ENCODE measurements around the gene RARB. TPM values are rescaled to one million over a fixed set of nuclear protein-coding genes. Genes with fewer than 3 reads are reported as not detected.

The RARB gene
- total and polyA plus RNA-seq, 2 of the 13 experiments (the other 11 are each of a cell fraction or from before 2014, with no cell fraction given) = 0.16 TPM; not detected in 1

DNA sequence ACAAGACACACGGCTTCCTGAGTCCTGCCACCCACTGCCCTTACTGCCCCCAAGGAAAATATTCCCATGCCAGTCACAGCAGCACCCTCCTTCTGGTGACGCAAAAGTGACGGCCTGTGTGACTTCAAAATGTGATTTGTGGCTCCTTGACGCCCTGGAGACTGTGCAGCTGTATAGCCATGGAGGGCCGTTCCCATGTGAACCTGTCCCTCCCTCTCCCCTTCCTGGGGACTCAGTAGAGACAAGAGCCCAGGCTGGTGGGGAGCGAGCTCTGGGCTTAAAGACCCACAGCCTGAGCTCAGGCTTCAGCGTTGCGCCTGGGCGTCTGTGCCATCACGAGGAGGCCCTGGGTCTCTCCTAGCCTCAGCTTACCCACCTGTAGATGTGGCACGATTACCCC is 158.5 kb downstream of the RARB start:
- FAIRE-seq = no peak
- no peak for ATAC-seq
- H4K20me1 ChIP-seq (ENCODE audit: insufficient read depth, low read length) = no peaks in the 10 kb centered on the region
- in situ Hi-C loops (cut with HindIII; ENCODE audit: extremely low pct_ligation_motif_present, low pct_unique_long_range_greater_than_20kb) = loop anchor here (10.0 kb wide), 1 partner anchor 162 kb away; the partner anchor contains the start of gene RARB
- H3K27me3 ChIP-seq (ENCODE audit: control insufficient read depth in 1 of 2, insufficient read depth in 2 of 2, low read length in 2 of 2) = no peaks in the 10 kb centered on the region
- POLR2A ChIA-PET = no interaction called here
- no peak for DNase-seq (ENCODE audit: low spot score)
- no peaks in the 10 kb centered on the region for H3K79me2 ChIP-seq (ENCODE audit: insufficient read depth, low read length)
- H2AFZ ChIP-seq (ENCODE audit: low read length) = no peak overlapping the region
- H3K4me1 ChIP-seq (ENCODE audit: insufficient read depth, low read length) = peaks cover 22% of the 10 kb centered on the region
- BruUV-seq (replicated peaks) = no TSS peak
- H3K9ac ChIP-seq (ENCODE audit: insufficient read depth, low read depth, low read length) = no peak overlapping the region
- intact Hi-C loops (cut with micrococcal nuclease; ENCODE audit: unreplicated experiment) = no loop called here
- H3K4me2 ChIP-seq (ENCODE audit: low read depth, low read length) = no peak overlapping the region
- CTCF ChIA-PET (ENCODE audit: low intra/inter-chr PET ratio, low total read pairs) = no interaction called here
- WGBS (ENCODE audit: low lambda C conversion rate) = 64% methylated on average over 5 of the region's 11 CpGs
- no peaks in the 10 kb centered on the region for H3K9me3 ChIP-seq (ENCODE audit: low read length)
- no peaks in the 10 kb centered on the region for H3K36me3 ChIP-seq (replicated peaks in 1 of 2; ENCODE audit: control insufficient read depth in 1 of 2, insufficient read depth in 2 of 2, low read length in 2 of 2)
- H3K27ac ChIP-seq (ENCODE audit: extremely low read length, insufficient read depth, low read length) = no peak overlapping the region
- no peak overlapping the region for H3K4me3 ChIP-seq (replicated peaks in 1 of 3; ENCODE audit: insufficient read depth in 1 of 3, low read depth in 2 of 3, low read length in 3 of 3)
- TF ChIP-seq ZNF570 (CRISPR knock-in tag; IDR thresholded peaks at IDR 0.05; ENCODE audit: borderline replicate concordance) (no peak), NFE2 (CRISPR knock-in tag; IDR thresholded peaks at IDR 0.05) (no peak), ZNF296 (CRISPR knock-in tag; conservative IDR thresholded peaks at IDR 0.05) (no peak), RELA (CRISPR knock-in tag; IDR thresholded peaks at IDR 0.05) (no peak), IRX3 (CRISPR knock-in tag; IDR thresholded peaks at IDR 0.05; ENCODE audit: borderline replicate concordance, low read depth) (no peak), ZSCAN22 (CRISPR knock-in tag; IDR thresholded peaks at IDR 0.05) (no peak), KLF13 (CRISPR knock-in tag; IDR thresholded peaks at IDR 0.05) (no peak), SAP130 (CRISPR knock-in tag; IDR thresholded peaks at IDR 0.05; ENCODE audit: low read depth) (no peak), ZNF354B (CRISPR knock-in tag; IDR thresholded peaks at IDR 0.05) (no peak), HDAC1 (CRISPR knock-in tag; IDR thresholded peaks at IDR 0.05) (no peak)
- TF ChIP-seq, protein P1, sequence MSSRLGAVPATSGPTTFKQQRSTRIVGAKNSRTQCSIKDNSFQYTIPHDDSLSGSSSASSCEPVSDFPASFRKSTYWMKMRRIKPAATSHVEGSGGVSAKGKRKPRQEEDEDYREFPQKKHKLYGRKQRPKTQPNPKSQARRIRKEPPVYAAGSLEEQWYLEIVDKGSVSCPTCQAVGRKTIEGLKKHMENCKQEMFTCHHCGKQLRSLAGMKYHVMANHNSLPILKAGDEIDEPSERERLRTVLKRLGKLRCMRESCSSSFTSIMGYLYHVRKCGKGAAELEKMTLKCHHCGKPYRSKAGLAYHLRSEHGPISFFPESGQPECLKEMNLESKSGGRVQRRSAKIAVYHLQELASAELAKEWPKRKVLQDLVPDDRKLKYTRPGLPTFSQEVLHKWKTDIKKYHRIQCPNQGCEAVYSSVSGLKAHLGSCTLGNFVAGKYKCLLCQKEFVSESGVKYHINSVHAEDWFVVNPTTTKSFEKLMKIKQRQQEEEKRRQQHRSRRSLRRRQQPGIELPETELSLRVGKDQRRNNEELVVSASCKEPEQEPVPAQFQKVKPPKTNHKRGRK (CRISPR knock-in tag; IDR thresholded peaks at IDR 0.05) = no peak
- TF ChIP-seq, protein P2, sequence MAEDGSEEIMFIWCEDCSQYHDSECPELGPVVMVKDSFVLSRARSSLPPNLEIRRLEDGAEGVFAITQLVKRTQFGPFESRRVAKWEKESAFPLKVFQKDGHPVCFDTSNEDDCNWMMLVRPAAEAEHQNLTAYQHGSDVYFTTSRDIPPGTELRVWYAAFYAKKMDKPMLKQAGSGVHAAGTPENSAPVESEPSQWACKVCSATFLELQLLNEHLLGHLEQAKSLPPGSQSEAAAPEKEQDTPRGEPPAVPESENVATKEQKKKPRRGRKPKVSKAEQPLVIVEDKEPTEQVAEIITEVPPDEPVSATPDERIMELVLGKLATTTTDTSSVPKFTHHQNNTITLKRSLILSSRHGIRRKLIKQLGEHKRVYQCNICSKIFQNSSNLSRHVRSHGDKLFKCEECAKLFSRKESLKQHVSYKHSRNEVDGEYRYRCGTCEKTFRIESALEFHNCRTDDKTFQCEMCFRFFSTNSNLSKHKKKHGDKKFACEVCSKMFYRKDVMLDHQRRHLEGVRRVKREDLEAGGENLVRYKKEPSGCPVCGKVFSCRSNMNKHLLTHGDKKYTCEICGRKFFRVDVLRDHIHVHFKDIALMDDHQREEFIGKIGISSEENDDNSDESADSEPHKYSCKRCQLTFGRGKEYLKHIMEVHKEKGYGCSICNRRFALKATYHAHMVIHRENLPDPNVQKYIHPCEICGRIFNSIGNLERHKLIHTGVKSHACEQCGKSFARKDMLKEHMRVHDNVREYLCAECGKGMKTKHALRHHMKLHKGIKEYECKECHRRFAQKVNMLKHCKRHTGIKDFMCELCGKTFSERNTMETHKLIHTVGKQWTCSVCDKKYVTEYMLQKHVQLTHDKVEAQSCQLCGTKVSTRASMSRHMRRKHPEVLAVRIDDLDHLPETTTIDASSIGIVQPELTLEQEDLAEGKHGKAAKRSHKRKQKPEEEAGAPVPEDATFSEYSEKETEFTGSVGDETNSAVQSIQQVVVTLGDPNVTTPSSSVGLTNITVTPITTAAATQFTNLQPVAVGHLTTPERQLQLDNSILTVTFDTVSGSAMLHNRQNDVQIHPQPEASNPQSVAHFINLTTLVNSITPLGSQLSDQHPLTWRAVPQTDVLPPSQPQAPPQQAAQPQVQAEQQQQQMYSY (CRISPR knock-in tag; IDR thresholded peaks at IDR 0.05) = no peak
- TF ChIP-seq, protein P3, sequence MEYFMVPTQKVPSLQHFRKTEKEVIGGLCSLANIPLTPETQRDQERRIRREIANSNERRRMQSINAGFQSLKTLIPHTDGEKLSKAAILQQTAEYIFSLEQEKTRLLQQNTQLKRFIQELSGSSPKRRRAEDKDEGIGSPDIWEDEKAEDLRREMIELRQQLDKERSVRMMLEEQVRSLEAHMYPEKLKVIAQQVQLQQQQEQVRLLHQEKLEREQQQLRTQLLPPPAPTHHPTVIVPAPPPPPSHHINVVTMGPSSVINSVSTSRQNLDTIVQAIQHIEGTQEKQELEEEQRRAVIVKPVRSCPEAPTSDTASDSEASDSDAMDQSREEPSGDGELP (IDR thresholded peaks at IDR 0.05; ENCODE audit: borderline replicate concordance, low read depth) = no peak
- TF ChIP-seq, protein P4, sequence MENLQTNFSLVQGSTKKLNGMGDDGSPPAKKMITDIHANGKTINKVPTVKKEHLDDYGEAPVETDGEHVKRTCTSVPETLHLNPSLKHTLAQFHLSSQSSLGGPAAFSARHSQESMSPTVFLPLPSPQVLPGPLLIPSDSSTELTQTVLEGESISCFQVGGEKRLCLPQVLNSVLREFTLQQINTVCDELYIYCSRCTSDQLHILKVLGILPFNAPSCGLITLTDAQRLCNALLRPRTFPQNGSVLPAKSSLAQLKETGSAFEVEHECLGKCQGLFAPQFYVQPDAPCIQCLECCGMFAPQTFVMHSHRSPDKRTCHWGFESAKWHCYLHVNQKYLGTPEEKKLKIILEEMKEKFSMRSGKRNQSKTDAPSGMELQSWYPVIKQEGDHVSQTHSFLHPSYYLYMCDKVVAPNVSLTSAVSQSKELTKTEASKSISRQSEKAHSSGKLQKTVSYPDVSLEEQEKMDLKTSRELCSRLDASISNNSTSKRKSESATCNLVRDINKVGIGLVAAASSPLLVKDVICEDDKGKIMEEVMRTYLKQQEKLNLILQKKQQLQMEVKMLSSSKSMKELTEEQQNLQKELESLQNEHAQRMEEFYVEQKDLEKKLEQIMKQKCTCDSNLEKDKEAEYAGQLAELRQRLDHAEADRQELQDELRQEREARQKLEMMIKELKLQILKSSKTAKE (CRISPR knock-in tag; IDR thresholded peaks at IDR 0.05; ENCODE audit: borderline replicate concordance) = no peak
- TF ChIP-seq, protein P5, sequence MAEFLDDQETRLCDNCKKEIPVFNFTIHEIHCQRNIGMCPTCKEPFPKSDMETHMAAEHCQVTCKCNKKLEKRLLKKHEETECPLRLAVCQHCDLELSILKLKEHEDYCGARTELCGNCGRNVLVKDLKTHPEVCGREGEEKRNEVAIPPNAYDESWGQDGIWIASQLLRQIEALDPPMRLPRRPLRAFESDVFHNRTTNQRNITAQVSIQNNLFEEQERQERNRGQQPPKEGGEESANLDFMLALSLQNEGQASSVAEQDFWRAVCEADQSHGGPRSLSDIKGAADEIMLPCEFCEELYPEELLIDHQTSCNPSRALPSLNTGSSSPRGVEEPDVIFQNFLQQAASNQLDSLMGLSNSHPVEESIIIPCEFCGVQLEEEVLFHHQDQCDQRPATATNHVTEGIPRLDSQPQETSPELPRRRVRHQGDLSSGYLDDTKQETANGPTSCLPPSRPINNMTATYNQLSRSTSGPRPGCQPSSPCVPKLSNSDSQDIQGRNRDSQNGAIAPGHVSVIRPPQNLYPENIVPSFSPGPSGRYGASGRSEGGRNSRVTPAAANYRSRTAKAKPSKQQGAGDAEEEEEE (CRISPR knock-in tag; IDR thresholded peaks at IDR 0.05; ENCODE audit: borderline replicate concordance) = no peak

Data from HepG2 (cell line).